ENCODE measurements around the gene CSF3R.

- TF ChIP-seq POLR2A (IDR thresholded peaks at IDR 0.05; ENCODE audit: low read depth, low read length): no peak
- no peak for TF ChIP-seq GATA2 (IDR thresholded peaks at IDR 0.05; ENCODE audit: insufficient read depth, insufficient read length, low read depth, low read length)
- TF ChIP-seq, protein P1, sequence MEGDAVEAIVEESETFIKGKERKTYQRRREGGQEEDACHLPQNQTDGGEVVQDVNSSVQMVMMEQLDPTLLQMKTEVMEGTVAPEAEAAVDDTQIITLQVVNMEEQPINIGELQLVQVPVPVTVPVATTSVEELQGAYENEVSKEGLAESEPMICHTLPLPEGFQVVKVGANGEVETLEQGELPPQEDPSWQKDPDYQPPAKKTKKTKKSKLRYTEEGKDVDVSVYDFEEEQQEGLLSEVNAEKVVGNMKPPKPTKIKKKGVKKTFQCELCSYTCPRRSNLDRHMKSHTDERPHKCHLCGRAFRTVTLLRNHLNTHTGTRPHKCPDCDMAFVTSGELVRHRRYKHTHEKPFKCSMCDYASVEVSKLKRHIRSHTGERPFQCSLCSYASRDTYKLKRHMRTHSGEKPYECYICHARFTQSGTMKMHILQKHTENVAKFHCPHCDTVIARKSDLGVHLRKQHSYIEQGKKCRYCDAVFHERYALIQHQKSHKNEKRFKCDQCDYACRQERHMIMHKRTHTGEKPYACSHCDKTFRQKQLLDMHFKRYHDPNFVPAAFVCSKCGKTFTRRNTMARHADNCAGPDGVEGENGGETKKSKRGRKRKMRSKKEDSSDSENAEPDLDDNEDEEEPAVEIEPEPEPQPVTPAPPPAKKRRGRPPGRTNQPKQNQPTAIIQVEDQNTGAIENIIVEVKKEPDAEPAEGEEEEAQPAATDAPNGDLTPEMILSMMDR (IDR thresholded peaks at IDR 0.05; ENCODE audit: extremely low read depth in 1 of 2, insufficient read depth in 1 of 2, low read depth in 1 of 2, low read length in 2 of 2): no peak
- no peak for TF ChIP-seq EZH2 (IDR thresholded peaks at IDR 0.05; ENCODE audit: borderline replicate concordance, low read depth, low read length, severe bottlenecking)
Measured at GRCh38 chr1:36419569-36419968, 63.1 kb downstream of the CSF3R start.

Data from endothelial cell of umbilical vein (primary cell).